Skeletal muscle satellite cell (primary cell): ENCODE measurements around the gene ACAD10.
"Not testable (repeated sequence)": the region's sequence is repeated elsewhere in the genome, so short reads cannot be mapped to it uniquely, and the experiment has no call there.

Experiments used
- H3K27me3 ChIP-seq: 2 replicates; pipeline ENCODE4 v1.7.0; 2013; ENCODE audit warnings: low read length; ENCODE audit not compliant: control insufficient read depth, insufficient read depth
- H3K36me3 ChIP-seq: 2 replicates; pipeline ENCODE4 v1.7.0; 2013; ENCODE audit warnings: mild to moderate bottlenecking, control low read depth, low read length; ENCODE audit not compliant: insufficient read depth
- H3K4me1 ChIP-seq: 2 replicates; pipeline ENCODE4 v1.7.0; 2013; ENCODE audit warnings: low read length; ENCODE audit not compliant: control insufficient read depth, insufficient read depth
- H3K4me2 ChIP-seq: 2 replicates; pipeline ENCODE4 v1.7.0; 2013; ENCODE audit warnings: mild to moderate bottlenecking, low read length
- H3K4me3 ChIP-seq: 2 replicates; pipeline ENCODE4 v1.7.0; 2013; ENCODE audit warnings: low read length
- H3K9ac ChIP-seq: 2 replicates; pipeline ENCODE4 v1.7.0; 2013; ENCODE audit warnings: mild to moderate bottlenecking, low read depth, low read length, moderate library complexity
- H3K9me3 ChIP-seq: replicated peaks from 2 replicates; pipeline ENCODE4 v1.7.0; 2013; ENCODE audit warnings: mild to moderate bottlenecking, control low read depth, low read length

The ACAD10 gene

DNA sequence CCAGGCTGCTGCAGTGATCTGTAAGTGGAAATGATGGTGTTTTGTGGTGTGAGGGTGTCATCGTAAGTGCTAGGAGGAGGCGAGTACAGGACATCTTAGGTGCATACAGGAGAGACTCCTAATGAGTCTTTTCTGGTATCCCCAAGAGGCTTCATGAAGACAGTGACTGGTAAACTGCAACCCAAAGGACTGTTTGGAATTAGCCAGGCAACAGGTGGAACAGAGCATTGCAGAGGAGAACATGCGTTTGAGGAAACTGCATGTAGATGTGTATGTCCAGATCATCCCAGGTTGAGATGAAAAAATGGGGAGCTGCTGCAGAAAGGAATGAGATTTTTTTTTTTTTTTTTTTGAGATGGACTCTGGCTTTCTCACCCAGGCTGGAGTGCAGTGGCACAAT lies 5.4 kb downstream of the ACAD10 start:
- peaks cover 26% of the 10 kb centered on the region for H3K36me3 ChIP-seq
- H3K4me2 ChIP-seq, result no peak overlapping the region
- peaks cover 6% of the 10 kb centered on the region for H3K4me1 ChIP-seq
- no peaks in the 10 kb centered on the region for H3K27me3 ChIP-seq
- H3K4me3 ChIP-seq, result no peak overlapping the region
- no peak overlapping the region for H3K9ac ChIP-seq
- no peaks in the 10 kb centered on the region for H3K9me3 ChIP-seq

- no peaks in the 10 kb centered on the region for H3K27me3 ChIP-seq
- no peaks in the 10 kb centered on the region for H3K9me3 ChIP-seq
- peaks cover 28% of the 10 kb centered on the region for H3K36me3 ChIP-seq
- H3K4me2 ChIP-seq, result no peak overlapping the region
- H3K9ac ChIP-seq, result no peak overlapping the region
- H3K4me1 ChIP-seq, result no peaks in the 10 kb centered on the region
- no peak overlapping the region for H3K4me3 ChIP-seq
Observed at GRCh38 chr12:111692575-111693210, 6.8 kb downstream of the ACAD10 start.

DNA sequence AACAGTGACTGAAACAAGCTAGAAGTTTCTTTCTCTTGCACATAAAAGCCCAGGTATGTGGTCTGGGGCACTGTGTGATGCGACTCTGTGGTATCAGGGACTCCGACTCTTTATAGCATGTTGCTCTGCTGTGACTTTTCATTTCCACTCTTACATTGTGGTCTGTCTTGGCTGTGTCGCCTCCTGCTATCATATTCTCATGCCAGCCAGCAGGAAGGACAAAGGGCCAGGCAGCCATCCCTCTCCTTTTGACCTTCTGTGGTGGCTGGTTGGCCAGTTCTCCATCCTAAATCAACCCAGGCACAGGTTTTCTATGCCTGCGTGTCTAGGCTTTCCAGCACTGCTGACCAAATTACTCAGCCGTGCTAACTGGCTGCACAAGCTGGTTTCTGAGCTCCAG lies 8.0 kb downstream of the ACAD10 start:
- H3K4me1 ChIP-seq, result no peaks in the 10 kb centered on the region
- H3K36me3 ChIP-seq, result peaks cover 28% of the 10 kb centered on the region
- H3K4me3 ChIP-seq, result no peak overlapping the region
- H3K27me3 ChIP-seq, result no peaks in the 10 kb centered on the region
- H3K9ac ChIP-seq, result no peak overlapping the region
- H3K9me3 ChIP-seq, result no peaks in the 10 kb centered on the region
- no peak overlapping the region for H3K4me2 ChIP-seq

DNA sequence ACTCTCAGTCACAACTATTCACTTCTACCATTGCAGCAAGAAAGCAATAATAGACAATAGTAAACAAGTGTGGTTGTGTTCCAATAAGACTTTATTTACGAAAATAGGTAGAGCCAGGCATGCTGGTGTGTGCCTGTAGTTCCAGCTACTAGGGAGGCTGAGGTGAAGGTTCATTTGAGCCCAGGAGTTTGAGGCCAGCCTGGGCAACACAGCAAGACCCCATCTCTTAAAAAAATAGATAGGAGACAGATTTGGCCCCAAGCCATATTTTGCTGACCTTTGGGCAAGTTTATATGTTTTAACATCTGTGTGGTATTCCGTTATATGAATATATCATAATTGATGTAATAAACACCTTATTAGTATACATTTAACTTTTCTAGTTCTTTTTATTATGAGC lies 14.1 kb downstream of the ACAD10 start:
- Histone ChIP-seq H3K9me3 (no peaks in the 10 kb centered on the region), H3K27me3 (no peaks in the 10 kb centered on the region), H3K4me2 (no peak overlapping the region), H3K9ac (no peak overlapping the region), H3K36me3 (peaks cover 24% of the 10 kb centered on the region), H3K4me3 (no peak overlapping the region), H3K4me1 (no peaks in the 10 kb centered on the region)

- peaks cover 17% of the 10 kb centered on the region for H3K36me3 ChIP-seq
Observed at GRCh38 chr12:111705672-111706071, 19.8 kb downstream of the ACAD10 start.

GRCh38 chr12:111706145-111706544 lies 20.3 kb downstream of the ACAD10 start:
- H3K36me3 ChIP-seq, result peaks cover 20% of the 10 kb centered on the region
- H3K9me3 ChIP-seq, result no peaks in the 10 kb centered on the region
- no peaks in the 10 kb centered on the region for H3K4me1 ChIP-seq
- no peak overlapping the region for H3K9ac ChIP-seq
- no peak overlapping the region for H3K4me3 ChIP-seq
- no peaks in the 10 kb centered on the region for H3K27me3 ChIP-seq
- H3K4me2 ChIP-seq, result no peak overlapping the region

More at GRCh38 chr12:111705672-111706071, 19.8 kb downstream of the ACAD10 start:
- Histone ChIP-seq H3K4me3 (no peak overlapping the region), H3K4me1 (no peaks in the 10 kb centered on the region), H3K9me3 (no peaks in the 10 kb centered on the region), H3K4me2 (no peak overlapping the region), H3K27me3 (no peaks in the 10 kb centered on the region), H3K9ac (no peak overlapping the region)

DNA sequence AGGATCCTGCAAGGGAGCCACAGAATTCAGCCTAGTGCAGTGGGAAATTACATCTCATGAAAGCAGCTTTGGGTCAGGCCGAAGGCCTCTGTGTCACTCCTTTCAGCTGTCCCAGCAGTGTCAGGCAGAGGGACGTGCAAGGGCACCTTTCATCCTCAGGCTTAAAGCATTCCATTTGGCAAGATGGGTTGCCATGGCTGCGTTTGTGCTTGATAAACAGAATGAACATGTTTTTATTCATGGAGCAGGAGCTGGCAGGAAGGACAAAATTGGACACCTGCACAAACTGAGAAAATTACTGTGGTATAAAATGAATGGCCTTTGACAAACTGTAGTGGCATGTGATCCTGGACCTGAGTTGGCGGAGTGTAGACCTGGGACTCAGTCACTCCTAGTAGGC lies 29.4 kb downstream of the ACAD10 start:
- Histone ChIP-seq H3K36me3 (peaks cover 29% of the 10 kb centered on the region), H3K9me3 (no peaks in the 10 kb centered on the region), H3K4me1 (no peaks in the 10 kb centered on the region), H3K4me2 (no peak overlapping the region), H3K4me3 (no peak overlapping the region), H3K9ac (no peak overlapping the region), H3K27me3 (no peaks in the 10 kb centered on the region)

GRCh38 chr12:111719316-111719715 lies 33.5 kb downstream of the ACAD10 start:
- H3K36me3 ChIP-seq, result peaks cover 16% of the 10 kb centered on the region
- not testable (repeated sequence) for H3K9me3 ChIP-seq

GRCh38 chr12:111720457-111720856 lies 34.6 kb downstream of the ACAD10 start:
- H3K4me2 ChIP-seq, result no peak overlapping the region
- H3K9ac ChIP-seq, result no peak overlapping the region
- H3K4me3 ChIP-seq, result no peak overlapping the region
- no peaks in the 10 kb centered on the region for H3K27me3 ChIP-seq
- no peaks in the 10 kb centered on the region for H3K9me3 ChIP-seq
- H3K4me1 ChIP-seq, result no peaks in the 10 kb centered on the region
- H3K36me3 ChIP-seq, result peaks cover 9% of the 10 kb centered on the region

More at GRCh38 chr12:111719316-111719715, 33.5 kb downstream of the ACAD10 start:
- H3K4me3 ChIP-seq, H3K4me2 ChIP-seq, H3K9ac ChIP-seq, H3K4me1 ChIP-seq, H3K27me3 ChIP-seq: not testable (repeated sequence)

DNA sequence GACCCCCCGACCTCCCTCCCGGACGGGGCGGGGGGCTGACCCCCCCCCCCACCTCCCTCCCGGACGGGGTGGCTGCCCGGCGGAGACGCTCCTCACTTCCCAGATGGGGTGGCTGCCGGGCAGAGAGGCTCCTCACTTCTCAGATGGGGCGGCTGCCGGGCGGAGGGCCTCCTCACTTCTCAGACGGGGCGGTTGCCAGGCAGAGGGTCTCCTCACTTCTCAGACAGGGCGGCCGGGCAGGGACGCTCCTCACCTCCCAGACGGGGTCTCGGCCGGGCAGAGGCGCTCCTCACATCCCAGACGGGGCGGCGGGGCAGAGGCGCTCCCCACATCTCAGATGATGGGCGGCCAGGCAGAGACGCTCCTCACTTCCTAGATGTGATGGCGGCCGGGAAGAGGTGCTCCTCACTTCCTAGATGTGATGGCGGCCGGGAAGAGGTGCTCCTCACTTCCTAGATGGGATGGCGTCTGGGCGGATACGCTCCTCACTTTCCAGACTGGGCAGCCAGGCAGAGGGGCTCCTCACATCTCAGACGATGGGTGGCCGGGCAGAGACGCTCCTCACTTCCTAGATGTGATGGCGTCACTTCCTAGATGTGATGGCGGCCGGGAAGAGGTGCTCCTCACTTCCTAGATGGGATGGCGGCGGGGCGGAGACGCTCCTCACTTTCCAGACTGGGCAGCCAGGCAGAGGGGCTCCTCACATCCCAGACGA lies 38.0 kb downstream of the ACAD10 start:
- H3K36me3 ChIP-seq, H3K4me3 ChIP-seq, H3K27me3 ChIP-seq, H3K9me3 ChIP-seq, H3K4me2 ChIP-seq, H3K4me1 ChIP-seq, H3K9ac ChIP-seq: not testable (repeated sequence)

- H3K4me1 ChIP-seq, result no peaks in the 10 kb centered on the region
- H3K4me3 ChIP-seq, result no peak overlapping the region
- no peaks in the 10 kb centered on the region for H3K27me3 ChIP-seq
- no peak overlapping the region for H3K9ac ChIP-seq
- H3K4me2 ChIP-seq, result no peak overlapping the region
- H3K9me3 ChIP-seq, result no peaks in the 10 kb centered on the region
- H3K36me3 ChIP-seq, result peaks cover 7% of the 10 kb centered on the region
Observed at GRCh38 chr12:111728795-111729194, 42.9 kb downstream of the ACAD10 start.

DNA sequence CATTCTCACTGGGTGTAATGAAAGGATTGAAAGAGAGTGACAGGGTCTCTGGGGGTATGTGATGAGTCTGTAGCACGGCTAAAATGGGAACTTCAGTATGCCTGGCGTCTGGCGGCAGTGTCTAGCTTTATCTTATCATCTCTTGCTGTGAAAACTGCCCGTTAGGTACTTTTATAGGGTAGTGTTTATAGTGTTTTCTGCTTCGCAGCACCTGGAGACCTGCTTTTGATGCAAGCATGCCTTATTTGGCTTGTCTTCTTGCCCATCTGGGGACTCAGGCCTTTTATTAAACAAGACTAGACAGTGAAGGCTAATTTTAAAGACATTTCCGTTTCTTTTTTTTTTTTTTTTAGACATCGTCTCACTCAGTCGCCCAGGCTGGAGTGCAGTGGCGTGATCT lies 44.6 kb downstream of the ACAD10 start:
- Histone ChIP-seq H3K27me3 (no peaks in the 10 kb centered on the region), H3K36me3 (peaks cover 7% of the 10 kb centered on the region), H3K4me2 (no peak overlapping the region), H3K9me3 (no peaks in the 10 kb centered on the region), H3K4me3 (no peak overlapping the region), H3K4me1 (no peaks in the 10 kb centered on the region), H3K9ac (no peak overlapping the region)
